Thymus (tissue), 11 donors: Measurements from ENCODE around the gene CORO7. TPM values are rescaled to one million over a fixed set of nuclear protein-coding genes. Genes with fewer than 3 reads are reported as not detected.
A peak's percentile ranks its signal among the peaks of the same experiment; 100 is the strongest.

Experiments
- DNase-seq, 9 donors: peaks; one replicate each; pipeline ENCODE4 v3.0.0-alpha.2; 2013; ENCODE audit warnings: low spot score in 9 of 9, low read depth in 6 of 9, missing footprints in 1 of 9
- H3K27ac ChIP-seq, 2 donors: one replicate each; pipeline ENCODE4 v1.5.1; 2013; ENCODE audit warnings: control low read depth in 1 of 2, low read depth in 1 of 2, low read length in 1 of 2, mild to moderate bottlenecking in 1 of 2, moderate library complexity in 1 of 2
- H3K27me3 ChIP-seq, 2 donors: one replicate each; pipeline ENCODE4 v1.5.1; 2013; ENCODE audit warnings: low read length in 1 of 2; ENCODE audit not compliant: control insufficient read depth in 2 of 2, insufficient read depth in 1 of 2
- H3K36me3 ChIP-seq, 2 donors: one replicate each; pipeline ENCODE4 v1.5.1; 2013; ENCODE audit warnings: low read length in 1 of 2, mild to moderate bottlenecking in 1 of 2, moderate library complexity in 1 of 2; ENCODE audit not compliant: control insufficient read depth in 2 of 2, insufficient read depth in 2 of 2
- H3K4me1 ChIP-seq, 2 donors: one replicate each; pipeline ENCODE4 v1.5.1; 2013; ENCODE audit warnings: low read length in 2 of 2; ENCODE audit not compliant: control insufficient read depth in 2 of 2, insufficient read depth in 2 of 2
- H3K4me3 ChIP-seq, 2 donors: one replicate each; pipeline ENCODE4 v1.5.1; 2013; ENCODE audit warnings: low read length in 2 of 2, control low read depth in 1 of 2, mild to moderate bottlenecking in 1 of 2
- H3K9me3 ChIP-seq, 2 donors: one replicate each; pipeline ENCODE4 v1.5.1; 2013; ENCODE audit warnings: low read length in 1 of 2, mild to moderate bottlenecking in 1 of 2; ENCODE audit not compliant: control insufficient read depth in 2 of 2, insufficient read depth in 1 of 2
- WGBS: extraction: QIAGEN DNeasy Blood & Tissue Kit; methylation state at CpG from one replicate; pipeline ENCODE4 v1.1.7; 2013; 5-methylcytosine and 5-hydroxymethylcytosine counted together
- polyA plus RNA-seq: library from polyadenylated mRNA; stranded (reverse); fragments of 200-250 nt; gene quantifications from one replicate; pipeline ENCODE4 v1.2.3, GENCODE V29; 2013
- total RNA-seq: library from RNA; stranded (reverse); fragments of 120-200 nt; gene quantifications from one replicate; pipeline ENCODE4 v1.2.4, GENCODE V29; 2013
- donor health status: healthy.

The CORO7 gene
- total and polyA plus RNA-seq, 2 donors, result 21.6 to 63.7 TPM

GRCh38 chr16:4370570-4371356, 45.6 kb downstream of the CORO7 start:
- peaks cover 10 to 19% of the 10 kb centered on the region in 2 donors for H3K27me3 ChIP-seq
- H3K4me1 ChIP-seq, result peaks cover 10 to 26% of the 10 kb centered on the region in 2 donors
- no peak overlapping the region for H3K4me3 ChIP-seq
- no peaks in the 10 kb centered on the region for H3K9me3 ChIP-seq
- no peak for DNase-seq
- H3K36me3 ChIP-seq, result peaks cover 1 to 2% of the 10 kb centered on the region in 2 donors
- H3K27ac ChIP-seq, result peak overlapping the region; percentile 9 to 74
- WGBS, result 89% methylated on average over 14 of the region's 14 CpGs

GRCh38 chr16:4370151-4370550, 46.2 kb downstream of the CORO7 start:
- DNase-seq, result no peak
- Histone ChIP-seq H3K36me3 (peaks cover 2 to 6% of the 10 kb centered on the region in 2 donors), H3K27me3 (peaks cover 10 to 19% of the 10 kb centered on the region in 2 donors), H3K9me3 (no peaks in the 10 kb centered on the region), H3K4me1 (peaks cover 10 to 26% of the 10 kb centered on the region in 2 donors), H3K27ac (peak overlapping the region in 1 of 2 donors; percentile 74), H3K4me3 (no peak overlapping the region)
- 93% methylated on average over 3 of the region's 3 CpGs for WGBS

- H3K4me3 ChIP-seq, result no peak overlapping the region
- H3K27ac ChIP-seq, result no peak overlapping the region
- peaks cover 10 to 19% of the 10 kb centered on the region in 2 donors for H3K27me3 ChIP-seq
- peaks cover 7 to 16% of the 10 kb centered on the region in 2 donors for H3K36me3 ChIP-seq
- WGBS, result 95% methylated on average over 13 of the region's 13 CpGs
- no peak for DNase-seq
- peaks cover 10 to 26% of the 10 kb centered on the region in 2 donors for H3K4me1 ChIP-seq
- no peaks in the 10 kb centered on the region for H3K9me3 ChIP-seq
These were observed 47.2 kb downstream of the CORO7 start for GRCh38 chr16:4369007-4369733.

- DNase-seq, result no peak
These were observed 49.0 kb downstream of the CORO7 start for GRCh38 chr16:4367393-4367856.

GRCh38 chr16:4366016-4366415, 50.4 kb downstream of the CORO7 start:
- Histone ChIP-seq H3K36me3 (peaks cover 27 to 37% of the 10 kb centered on the region in 2 donors), H3K4me3 (no peak overlapping the region), H3K4me1 (peaks cover 0 to 11% of the 10 kb centered on the region in 2 donors), H3K27me3 (no peaks in the 10 kb centered on the region), H3K9me3 (peaks cover 0 to 1% of the 10 kb centered on the region in 2 donors), H3K27ac (no peak overlapping the region)
- DNase-seq, result no peak
- WGBS, result 98% methylated on average over 13 of the region's 13 CpGs

More at GRCh38 chr16:4367393-4367856, 49.0 kb downstream of the CORO7 start:
- 99% methylated on average over 5 of the region's 5 CpGs for WGBS
- H3K27me3 ChIP-seq, result peaks cover 4 to 9% of the 10 kb centered on the region in 2 donors
- H3K27ac ChIP-seq, result no peak overlapping the region
- H3K9me3 ChIP-seq, result no peaks in the 10 kb centered on the region
- H3K36me3 ChIP-seq, result peaks cover 16 to 24% of the 10 kb centered on the region in 2 donors
- no peak overlapping the region for H3K4me3 ChIP-seq
- H3K4me1 ChIP-seq, result peaks cover 9 to 21% of the 10 kb centered on the region in 2 donors

- no peak overlapping the region for H3K4me3 ChIP-seq
- 97% methylated on average over 12 of the region's 12 CpGs for WGBS
- peaks cover 0 to 2% of the 10 kb centered on the region in 2 donors for H3K9me3 ChIP-seq
- H3K4me1 ChIP-seq, result peaks cover 0 to 7% of the 10 kb centered on the region in 2 donors
- DNase-seq, result no peak
- peaks cover 29 to 41% of the 10 kb centered on the region in 2 donors for H3K36me3 ChIP-seq
- no peak overlapping the region for H3K27ac ChIP-seq
- H3K27me3 ChIP-seq, result no peaks in the 10 kb centered on the region
These were observed 50.8 kb downstream of the CORO7 start for GRCh38 chr16:4365615-4366014.

GRCh38 chr16:4365014-4365406, 51.4 kb downstream of the CORO7 start:
- peaks cover 0 to 3% of the 10 kb centered on the region in 2 donors for H3K4me1 ChIP-seq
- no peak overlapping the region for H3K27ac ChIP-seq
- DNase-seq, result no peak
- no peaks in the 10 kb centered on the region for H3K27me3 ChIP-seq
- no peak overlapping the region for H3K4me3 ChIP-seq
- H3K36me3 ChIP-seq, result peaks cover 35 to 47% of the 10 kb centered on the region in 2 donors
- H3K9me3 ChIP-seq, result peaks cover 0 to 2% of the 10 kb centered on the region in 2 donors
- WGBS, result 96% methylated on average over 10 of the region's 10 CpGs

GRCh38 chr16:4364196-4365013, 52.0 kb downstream of the CORO7 start:
- H3K4me3 ChIP-seq, result no peak overlapping the region
- H3K27me3 ChIP-seq, result no peaks in the 10 kb centered on the region
- H3K36me3 ChIP-seq, result peaks cover 36 to 51% of the 10 kb centered on the region in 2 donors
- H3K9me3 ChIP-seq, result peaks cover 0 to 2% of the 10 kb centered on the region in 2 donors
- DNase-seq, result no peak
- H3K27ac ChIP-seq, result no peak overlapping the region
- H3K4me1 ChIP-seq, result no peaks in the 10 kb centered on the region
- 96% methylated on average over 37 of the region's 37 CpGs for WGBS
